ENCODE measurements around the gene ITIH5.

The ITIH5 gene

DNA sequence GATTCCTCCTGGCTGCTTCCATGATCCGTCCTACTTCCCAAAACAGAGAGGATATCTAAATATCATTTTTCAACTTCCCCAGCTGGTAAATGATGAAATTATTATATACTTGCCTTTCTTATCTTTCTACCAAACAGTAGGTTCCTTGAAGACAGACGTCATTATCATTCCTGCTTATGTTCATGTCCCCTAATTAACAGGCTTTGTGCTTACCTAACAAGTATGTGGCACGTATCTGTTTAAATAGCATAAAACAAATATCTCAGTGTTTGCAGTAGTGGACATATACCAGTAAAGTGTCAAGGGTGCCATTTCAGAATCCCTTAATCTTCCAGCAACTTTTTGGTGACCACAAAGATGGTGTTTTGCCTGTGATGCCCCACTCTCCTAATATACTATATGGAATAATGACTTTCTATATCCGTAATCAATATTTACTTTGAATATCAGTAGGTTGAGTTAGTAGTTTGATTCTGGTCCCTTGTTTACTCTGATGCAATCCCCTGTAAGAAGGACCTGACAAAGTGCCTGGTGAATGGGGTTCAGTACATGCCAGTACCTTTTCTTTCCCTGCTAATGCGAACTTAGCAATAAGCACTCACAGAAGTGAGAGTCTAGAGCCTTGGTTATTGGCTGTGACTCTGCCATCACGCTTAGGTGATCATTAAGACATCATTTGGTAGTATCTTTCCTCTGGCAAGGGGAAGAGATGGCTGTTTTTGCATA is 124.4 kb downstream of the ITIH5 start:
- no peak overlapping the region for H3K4me3 ChIP-seq (ENCODE audit: low read length)
- TF ChIP-seq, protein P1, sequence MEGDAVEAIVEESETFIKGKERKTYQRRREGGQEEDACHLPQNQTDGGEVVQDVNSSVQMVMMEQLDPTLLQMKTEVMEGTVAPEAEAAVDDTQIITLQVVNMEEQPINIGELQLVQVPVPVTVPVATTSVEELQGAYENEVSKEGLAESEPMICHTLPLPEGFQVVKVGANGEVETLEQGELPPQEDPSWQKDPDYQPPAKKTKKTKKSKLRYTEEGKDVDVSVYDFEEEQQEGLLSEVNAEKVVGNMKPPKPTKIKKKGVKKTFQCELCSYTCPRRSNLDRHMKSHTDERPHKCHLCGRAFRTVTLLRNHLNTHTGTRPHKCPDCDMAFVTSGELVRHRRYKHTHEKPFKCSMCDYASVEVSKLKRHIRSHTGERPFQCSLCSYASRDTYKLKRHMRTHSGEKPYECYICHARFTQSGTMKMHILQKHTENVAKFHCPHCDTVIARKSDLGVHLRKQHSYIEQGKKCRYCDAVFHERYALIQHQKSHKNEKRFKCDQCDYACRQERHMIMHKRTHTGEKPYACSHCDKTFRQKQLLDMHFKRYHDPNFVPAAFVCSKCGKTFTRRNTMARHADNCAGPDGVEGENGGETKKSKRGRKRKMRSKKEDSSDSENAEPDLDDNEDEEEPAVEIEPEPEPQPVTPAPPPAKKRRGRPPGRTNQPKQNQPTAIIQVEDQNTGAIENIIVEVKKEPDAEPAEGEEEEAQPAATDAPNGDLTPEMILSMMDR (conservative IDR thresholded peaks at IDR 0.05; ENCODE audit: low read depth, low read length) = no peak
- DNase-seq (ENCODE audit: low read depth) = no peak

DNA sequence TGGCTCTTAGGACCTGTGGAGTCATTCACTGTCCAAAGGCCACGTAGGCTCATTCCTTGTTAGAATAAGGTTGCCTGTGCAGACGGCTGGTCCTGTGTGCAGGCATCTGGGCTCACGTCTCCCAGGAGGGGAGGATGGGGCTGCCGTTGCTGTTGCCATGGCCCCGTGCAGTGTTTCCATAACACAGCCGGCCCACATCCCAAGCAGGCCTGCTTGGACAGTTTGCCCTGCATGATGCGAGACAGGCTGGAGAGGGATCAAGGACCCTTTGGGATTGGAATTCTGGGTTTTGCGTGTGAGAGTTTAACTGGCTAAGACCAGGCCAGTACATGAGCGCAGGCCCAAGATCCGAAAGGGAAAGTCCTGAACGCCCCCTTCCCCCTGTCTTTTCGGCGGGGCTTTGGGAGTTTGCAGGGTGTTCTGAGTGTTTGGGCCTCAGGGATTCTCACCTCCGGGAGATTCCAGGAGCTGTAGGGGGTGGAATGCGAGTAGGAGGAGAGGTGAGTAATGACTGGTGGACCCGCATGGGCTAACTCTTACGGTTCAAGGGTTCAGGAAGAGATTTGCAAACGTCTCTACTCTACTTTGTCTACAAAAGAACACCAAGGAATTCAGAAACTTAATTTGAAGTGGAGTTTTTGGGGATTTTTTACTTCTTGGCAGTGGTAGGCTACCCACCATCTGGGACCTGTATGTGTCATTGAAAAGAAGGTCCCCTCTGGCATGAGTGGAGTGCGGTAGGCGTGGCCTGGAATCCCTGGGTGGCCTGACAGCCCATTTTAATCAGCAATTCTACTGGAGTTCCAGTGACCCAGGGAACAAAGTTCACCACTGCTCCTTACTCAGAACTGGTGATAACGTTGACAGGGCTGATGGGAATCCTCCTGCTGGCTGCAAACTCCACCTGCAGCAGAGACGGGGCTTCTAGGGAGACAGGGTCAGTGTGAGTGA is 125.4 kb downstream of the ITIH5 start:
- DNase-seq (ENCODE audit: low read depth) = no peak
- TF ChIP-seq, protein P1 (conservative IDR thresholded peaks at IDR 0.05; ENCODE audit: low read depth, low read length) = no peak
- H3K4me3 ChIP-seq (ENCODE audit: low read length) = no peak overlapping the region

DNA sequence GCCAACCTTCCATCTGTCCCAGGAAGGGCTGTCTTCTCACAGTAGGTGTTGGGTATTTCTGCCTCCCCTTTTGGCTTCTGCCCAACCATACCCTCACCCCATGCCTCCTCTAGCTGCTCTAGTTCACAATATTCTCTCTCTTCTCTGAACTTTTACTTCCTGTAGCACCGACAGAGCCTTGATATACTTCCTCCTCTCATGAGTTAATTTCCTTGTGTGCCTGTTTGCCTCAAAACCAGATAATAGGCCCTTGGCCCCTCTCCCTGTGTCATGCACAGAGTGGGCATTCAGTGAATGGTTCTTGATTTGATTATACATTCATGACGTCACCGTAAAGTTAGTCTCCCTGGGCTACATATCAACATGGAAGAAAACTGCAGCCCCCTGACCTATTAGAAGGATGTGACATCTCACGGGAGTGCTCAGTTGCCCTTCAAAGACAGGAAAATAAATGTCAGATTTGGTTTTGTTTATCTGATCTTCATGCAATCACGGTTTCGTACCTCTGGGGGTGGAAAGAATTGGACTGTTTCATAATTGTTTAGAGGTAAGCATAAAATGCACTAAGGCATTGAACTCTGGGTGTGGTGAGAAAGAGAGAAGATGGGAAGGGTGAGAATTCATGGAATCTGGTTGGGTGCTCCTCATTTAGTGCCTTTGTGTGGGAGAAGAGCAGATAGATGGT is 127.7 kb downstream of the ITIH5 start:
- TF ChIP-seq, protein P1 (conservative IDR thresholded peaks at IDR 0.05; ENCODE audit: low read depth, low read length) = no peak
- no peak overlapping the region for H3K4me3 ChIP-seq (ENCODE audit: low read length)
- DNase-seq (ENCODE audit: low read depth) = no peak

DNA sequence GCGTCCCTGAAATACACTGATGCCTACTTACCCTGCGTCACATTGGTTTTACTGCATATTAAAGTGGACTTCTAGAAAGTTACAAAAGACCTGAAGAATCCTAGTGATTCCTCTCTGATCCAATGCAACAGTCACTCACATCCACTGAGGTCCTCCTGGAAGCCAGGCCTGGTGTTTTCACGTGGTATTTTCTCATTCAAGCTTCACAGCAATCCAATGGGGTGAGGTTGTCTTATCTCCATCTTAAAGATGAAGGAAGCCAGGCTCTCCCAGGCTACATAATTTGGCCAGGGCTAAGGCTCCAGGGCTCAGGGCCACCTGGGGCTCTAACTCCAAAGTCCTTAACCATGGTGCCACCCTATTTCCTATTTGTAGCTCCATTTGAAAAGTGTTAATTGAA is 129.6 kb downstream of the ITIH5 start:
- TF ChIP-seq, protein P1 (conservative IDR thresholded peaks at IDR 0.05; ENCODE audit: low read depth, low read length) = no peak
- no peak overlapping the region for H3K4me3 ChIP-seq (ENCODE audit: low read length)
- DNase-seq (ENCODE audit: low read depth) = no peak

DNA sequence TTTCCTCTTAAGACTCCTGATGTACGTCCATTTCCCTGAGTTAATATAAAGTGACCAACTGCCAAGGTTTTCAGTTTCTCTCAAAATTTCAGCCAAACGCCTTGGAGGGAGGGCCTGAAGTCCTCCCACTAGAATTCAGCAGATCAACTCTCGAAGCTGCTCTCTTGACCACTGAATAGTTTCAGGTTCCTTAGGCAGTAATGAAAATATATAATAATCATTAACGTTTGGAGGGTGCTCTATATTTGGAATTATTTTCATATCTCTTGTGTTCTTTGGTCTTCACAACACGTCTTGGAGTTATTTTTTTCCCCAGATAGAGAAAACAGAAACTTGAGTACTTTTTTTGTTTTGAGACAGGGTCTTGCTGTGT is 132.3 kb downstream of the ITIH5 start:
- H3K4me3 ChIP-seq (ENCODE audit: low read length) = no peak overlapping the region
- TF ChIP-seq, protein P1 (conservative IDR thresholded peaks at IDR 0.05; ENCODE audit: low read depth, low read length) = no peak
- no peak for DNase-seq (ENCODE audit: low read depth)

DNA sequence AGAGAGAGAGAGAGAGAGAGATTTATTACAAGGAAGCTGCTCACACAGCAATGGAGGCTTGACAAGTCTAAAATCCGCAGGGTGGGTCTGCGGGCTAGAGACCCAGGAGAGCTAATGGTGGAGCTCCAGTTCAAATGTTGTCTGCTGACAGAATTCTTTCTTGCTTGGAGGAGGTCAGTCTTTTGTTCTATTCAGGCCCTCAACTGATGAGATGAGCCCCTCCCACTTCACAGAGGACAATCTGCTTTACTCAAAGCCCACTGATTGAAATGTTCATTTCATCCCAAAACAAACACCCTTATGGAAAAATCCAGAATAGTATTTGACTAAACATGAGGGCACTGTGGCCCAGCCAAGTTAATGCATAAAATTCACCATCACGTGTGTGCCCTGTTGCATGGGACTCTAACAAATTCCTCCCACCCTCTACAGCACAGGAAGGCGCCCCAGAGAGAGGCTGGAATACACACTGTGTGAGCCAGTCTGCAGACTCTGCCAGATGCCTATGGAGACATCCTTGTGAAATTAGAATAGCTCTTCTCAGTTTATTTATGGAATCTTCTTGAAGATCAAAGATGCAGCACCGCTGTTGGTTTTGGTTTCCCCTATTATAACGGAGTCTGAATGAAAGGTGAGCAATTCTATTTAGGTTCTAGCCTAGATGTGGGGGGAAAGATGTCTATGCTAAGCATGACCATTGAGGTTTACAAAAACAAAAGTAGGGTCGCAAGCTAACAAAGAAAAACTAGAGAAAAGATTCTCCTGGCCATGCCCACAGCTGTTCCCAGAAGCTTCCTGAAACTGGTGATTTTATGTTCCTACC is 132.9 kb downstream of the ITIH5 start:
- no peak overlapping the region for H3K4me3 ChIP-seq (ENCODE audit: low read length)
- DNase-seq (ENCODE audit: low read depth) = no peak
- TF ChIP-seq, protein P1 (conservative IDR thresholded peaks at IDR 0.05; ENCODE audit: low read depth, low read length) = no peak
